ENCODE data around the gene COL23A1.

COL23A1 gene

GRCh38 chr5:178348356-178349074 is 241.7 kb downstream of the COL23A1 start:
- H3K4me1 ChIP-seq (ENCODE audit: insufficient read depth, low read length) = peaks cover 8% of the 10 kb centered on the region; the same call in 1 of the 2 replicates
- no peaks in the 10 kb centered on the region for H3K9me3 ChIP-seq (ENCODE audit: insufficient read depth, low read depth, low read length)
- H3K4me3 ChIP-seq (ENCODE audit: low read length) = no peak overlapping the region
- H3K27me3 ChIP-seq (ENCODE audit: insufficient read depth, low read length) = no peaks in the 10 kb centered on the region
- no peak overlapping the region for H3K27ac ChIP-seq (ENCODE audit: low read length)
- no peaks in the 10 kb centered on the region for H3K36me3 ChIP-seq (ENCODE audit: insufficient read depth, low read depth, low read length)
- no peak overlapping the region for H3K9ac ChIP-seq (ENCODE audit: low read depth, low read length)

GRCh38 chr5:178347956-178348355 is 242.2 kb downstream of the COL23A1 start:
- Histone ChIP-seq H3K4me3 (ENCODE audit: low read length) (no peak overlapping the region), H3K36me3 (ENCODE audit: insufficient read depth, low read depth, low read length) (no peaks in the 10 kb centered on the region), H3K9me3 (ENCODE audit: insufficient read depth, low read depth, low read length) (no peaks in the 10 kb centered on the region), H3K4me1 (ENCODE audit: insufficient read depth, low read length) (peaks cover 5% of the 10 kb centered on the region; the same call in 1 of the 2 replicates), H3K27me3 (ENCODE audit: insufficient read depth, low read length) (no peaks in the 10 kb centered on the region), H3K9ac (ENCODE audit: low read depth, low read length) (no peak overlapping the region), H3K27ac (ENCODE audit: low read length) (no peak overlapping the region)

GRCh38 chr5:178346607-178347334 is 243.4 kb downstream of the COL23A1 start:
- H3K36me3 ChIP-seq (ENCODE audit: insufficient read depth, low read depth, low read length) = no peaks in the 10 kb centered on the region
- H3K4me3 ChIP-seq (ENCODE audit: low read length) = no peak overlapping the region
- no peak overlapping the region for H3K27ac ChIP-seq (ENCODE audit: low read length)
- H3K9me3 ChIP-seq (ENCODE audit: insufficient read depth, low read depth, low read length) = no peaks in the 10 kb centered on the region
- H3K9ac ChIP-seq (ENCODE audit: low read depth, low read length) = no peak overlapping the region
- H3K27me3 ChIP-seq (ENCODE audit: insufficient read depth, low read length) = no peaks in the 10 kb centered on the region
- no peaks in the 10 kb centered on the region; the same call in 1 of the 2 replicates for H3K4me1 ChIP-seq (ENCODE audit: insufficient read depth, low read length)

GRCh38 chr5:178343306-178343705 is 246.9 kb downstream of the COL23A1 start:
- no peak overlapping the region for H3K9ac ChIP-seq (ENCODE audit: low read depth, low read length)
- H3K27me3 ChIP-seq (ENCODE audit: insufficient read depth, low read length) = no peaks in the 10 kb centered on the region
- H3K4me3 ChIP-seq (ENCODE audit: low read length) = no peak overlapping the region
- no peaks in the 10 kb centered on the region for H3K36me3 ChIP-seq (ENCODE audit: insufficient read depth, low read depth, low read length)
- H3K9me3 ChIP-seq (ENCODE audit: insufficient read depth, low read depth, low read length) = no peaks in the 10 kb centered on the region
- H3K4me1 ChIP-seq (ENCODE audit: insufficient read depth, low read length) = no peaks in the 10 kb centered on the region; the same call in 1 of the 2 replicates
- no peak overlapping the region for H3K27ac ChIP-seq (ENCODE audit: low read length)

GRCh38 chr5:178341851-178342140 is 248.4 kb downstream of the COL23A1 start:
- Histone ChIP-seq H3K4me3 (ENCODE audit: low read length) (no peak overlapping the region), H3K27ac (ENCODE audit: low read length) (no peak overlapping the region), H3K27me3 (ENCODE audit: insufficient read depth, low read length) (no peaks in the 10 kb centered on the region), H3K9me3 (ENCODE audit: insufficient read depth, low read depth, low read length) (no peaks in the 10 kb centered on the region), H3K36me3 (ENCODE audit: insufficient read depth, low read depth, low read length) (no peaks in the 10 kb centered on the region), H3K4me1 (ENCODE audit: insufficient read depth, low read length) (no peaks in the 10 kb centered on the region), H3K9ac (ENCODE audit: low read depth, low read length) (no peak overlapping the region)

- Histone ChIP-seq H3K9ac (ENCODE audit: low read depth, low read length) (no peak overlapping the region), H3K27me3 (ENCODE audit: insufficient read depth, low read length) (no peaks in the 10 kb centered on the region), H3K4me1 (ENCODE audit: insufficient read depth, low read length) (no peaks in the 10 kb centered on the region), H3K27ac (ENCODE audit: low read length) (no peak overlapping the region), H3K9me3 (ENCODE audit: insufficient read depth, low read depth, low read length) (no peaks in the 10 kb centered on the region), H3K4me3 (ENCODE audit: low read length) (no peak overlapping the region), H3K36me3 (ENCODE audit: insufficient read depth, low read depth, low read length) (no peaks in the 10 kb centered on the region)
These were observed 248.9 kb downstream of the COL23A1 start for GRCh38 chr5:178341091-178341850.

GRCh38 chr5:178340637-178341036 is 249.6 kb downstream of the COL23A1 start:
- H3K36me3 ChIP-seq (ENCODE audit: insufficient read depth, low read depth, low read length) = no peaks in the 10 kb centered on the region
- no peak overlapping the region for H3K9ac ChIP-seq (ENCODE audit: low read depth, low read length)
- H3K4me1 ChIP-seq (ENCODE audit: insufficient read depth, low read length) = no peaks in the 10 kb centered on the region
- H3K27ac ChIP-seq (ENCODE audit: low read length) = no peak overlapping the region
- H3K9me3 ChIP-seq (ENCODE audit: insufficient read depth, low read depth, low read length) = no peaks in the 10 kb centered on the region
- no peak overlapping the region for H3K4me3 ChIP-seq (ENCODE audit: low read length)
- H3K27me3 ChIP-seq (ENCODE audit: insufficient read depth, low read length) = no peaks in the 10 kb centered on the region

GRCh38 chr5:178340187-178340586 is 250.0 kb downstream of the COL23A1 start:
- H3K9ac ChIP-seq (ENCODE audit: low read depth, low read length) = no peak overlapping the region
- no peaks in the 10 kb centered on the region for H3K36me3 ChIP-seq (ENCODE audit: insufficient read depth, low read depth, low read length)
- H3K27ac ChIP-seq (ENCODE audit: low read length) = no peak overlapping the region
- H3K9me3 ChIP-seq (ENCODE audit: insufficient read depth, low read depth, low read length) = no peaks in the 10 kb centered on the region
- no peaks in the 10 kb centered on the region for H3K4me1 ChIP-seq (ENCODE audit: insufficient read depth, low read length)
- no peaks in the 10 kb centered on the region for H3K27me3 ChIP-seq (ENCODE audit: insufficient read depth, low read length)
- H3K4me3 ChIP-seq (ENCODE audit: low read length) = no peak overlapping the region

- Histone ChIP-seq H3K36me3 (ENCODE audit: insufficient read depth, low read depth, low read length) (no peaks in the 10 kb centered on the region), H3K9me3 (ENCODE audit: insufficient read depth, low read depth, low read length) (no peaks in the 10 kb centered on the region), H3K4me1 (ENCODE audit: insufficient read depth, low read length) (no peaks in the 10 kb centered on the region), H3K9ac (ENCODE audit: low read depth, low read length) (no peak overlapping the region), H3K4me3 (ENCODE audit: low read length) (no peak overlapping the region), H3K27me3 (ENCODE audit: insufficient read depth, low read length) (no peaks in the 10 kb centered on the region), H3K27ac (ENCODE audit: low read length) (no peak overlapping the region)
These were observed 250.9 kb downstream of the COL23A1 start for GRCh38 chr5:178339272-178339671.

- Histone ChIP-seq H3K27ac (ENCODE audit: low read length) (no peak overlapping the region), H3K36me3 (ENCODE audit: insufficient read depth, low read depth, low read length) (no peaks in the 10 kb centered on the region), H3K4me3 (ENCODE audit: low read length) (no peak overlapping the region), H3K4me1 (ENCODE audit: insufficient read depth, low read length) (no peaks in the 10 kb centered on the region), H3K27me3 (ENCODE audit: insufficient read depth, low read length) (no peaks in the 10 kb centered on the region), H3K9ac (ENCODE audit: low read depth, low read length) (no peak overlapping the region), H3K9me3 (ENCODE audit: insufficient read depth, low read depth, low read length) (no peaks in the 10 kb centered on the region)
These were observed 251.4 kb downstream of the COL23A1 start for GRCh38 chr5:178338750-178339144.

- Histone ChIP-seq H3K27me3 (ENCODE audit: insufficient read depth, low read length) (no peaks in the 10 kb centered on the region), H3K36me3 (ENCODE audit: insufficient read depth, low read depth, low read length) (no peaks in the 10 kb centered on the region), H3K4me1 (ENCODE audit: insufficient read depth, low read length) (no peaks in the 10 kb centered on the region), H3K4me3 (ENCODE audit: low read length) (no peak overlapping the region), H3K9ac (ENCODE audit: low read depth, low read length) (no peak overlapping the region), H3K27ac (ENCODE audit: low read length) (no peak overlapping the region), H3K9me3 (ENCODE audit: insufficient read depth, low read depth, low read length) (no peaks in the 10 kb centered on the region)
These were observed 252.0 kb downstream of the COL23A1 start for GRCh38 chr5:178338126-178338749.

Data from iPS-20b (cell line).